ENCODE data around the gene HLA-DRA.

GRCh38 chr6:32472781-32473375 lies 33.2 kb downstream of the HLA-DRA start:
- TF ChIP-seq, protein P1, sequence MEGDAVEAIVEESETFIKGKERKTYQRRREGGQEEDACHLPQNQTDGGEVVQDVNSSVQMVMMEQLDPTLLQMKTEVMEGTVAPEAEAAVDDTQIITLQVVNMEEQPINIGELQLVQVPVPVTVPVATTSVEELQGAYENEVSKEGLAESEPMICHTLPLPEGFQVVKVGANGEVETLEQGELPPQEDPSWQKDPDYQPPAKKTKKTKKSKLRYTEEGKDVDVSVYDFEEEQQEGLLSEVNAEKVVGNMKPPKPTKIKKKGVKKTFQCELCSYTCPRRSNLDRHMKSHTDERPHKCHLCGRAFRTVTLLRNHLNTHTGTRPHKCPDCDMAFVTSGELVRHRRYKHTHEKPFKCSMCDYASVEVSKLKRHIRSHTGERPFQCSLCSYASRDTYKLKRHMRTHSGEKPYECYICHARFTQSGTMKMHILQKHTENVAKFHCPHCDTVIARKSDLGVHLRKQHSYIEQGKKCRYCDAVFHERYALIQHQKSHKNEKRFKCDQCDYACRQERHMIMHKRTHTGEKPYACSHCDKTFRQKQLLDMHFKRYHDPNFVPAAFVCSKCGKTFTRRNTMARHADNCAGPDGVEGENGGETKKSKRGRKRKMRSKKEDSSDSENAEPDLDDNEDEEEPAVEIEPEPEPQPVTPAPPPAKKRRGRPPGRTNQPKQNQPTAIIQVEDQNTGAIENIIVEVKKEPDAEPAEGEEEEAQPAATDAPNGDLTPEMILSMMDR (conservative IDR thresholded peaks at IDR 0.05): no peak
- no peak for TF ChIP-seq ZFX (IDR thresholded peaks at IDR 0.05)

Data from C4-2B (cell line).